Measurements from ENCODE around the gene SYTL5. TPM values are rescaled to one million over a fixed set of nuclear protein-coding genes. Genes with fewer than 3 reads are reported as not detected.

The SYTL5 gene
- total and polyA plus RNA-seq, 2 donors, result 0.22 to 4.4 TPM

DNA sequence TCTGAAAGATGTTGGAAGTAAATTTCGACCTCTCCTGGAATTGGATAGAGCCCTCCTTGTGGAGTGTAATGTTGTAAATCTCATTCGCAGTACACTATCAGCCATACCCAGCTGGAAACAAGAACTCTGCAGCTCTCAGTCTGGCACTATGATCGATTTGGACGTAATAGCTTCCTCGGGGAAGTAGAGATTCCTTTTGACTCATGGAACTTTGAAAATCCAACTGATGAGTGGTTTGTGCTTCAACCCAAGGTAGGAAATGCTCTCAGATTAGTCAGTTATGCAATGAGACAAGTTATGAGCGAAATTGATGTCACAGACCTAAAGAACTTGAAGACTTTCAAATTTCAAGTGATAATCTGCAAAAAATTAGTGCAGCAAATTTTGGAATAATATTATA is 103.9 kb downstream of the SYTL5 start:
- H3K36me3 ChIP-seq (ENCODE audit: insufficient read depth), result no peaks in the 10 kb centered on the region
- no peaks in the 10 kb centered on the region for H3K4me1 ChIP-seq (ENCODE audit: insufficient read depth)
- H3K4me3 ChIP-seq (ENCODE audit: low read depth, low read length), result no peak overlapping the region
- 56% methylated on average over 6 of the region's 6 CpGs for WGBS
- H3K27ac ChIP-seq (ENCODE audit: low read depth), result no peak overlapping the region
- no peak for DNase-seq (ENCODE audit: extremely low spot score)

GRCh38 chrX:38111196-38111595 is 104.8 kb downstream of the SYTL5 start:
- H3K27ac ChIP-seq (ENCODE audit: low read depth), result no peak overlapping the region
- no peak overlapping the region for H3K4me3 ChIP-seq (ENCODE audit: low read depth, low read length)
- no peak for DNase-seq (ENCODE audit: extremely low spot score)
- H3K4me1 ChIP-seq (ENCODE audit: insufficient read depth), result no peaks in the 10 kb centered on the region
- H3K36me3 ChIP-seq (ENCODE audit: insufficient read depth), result no peaks in the 10 kb centered on the region
- WGBS, result 77% methylated on average over 5 of the region's 5 CpGs

- H3K4me3 ChIP-seq (ENCODE audit: low read depth, low read length), result no peak overlapping the region
- no peak for DNase-seq (ENCODE audit: extremely low spot score)
- H3K36me3 ChIP-seq (ENCODE audit: insufficient read depth), result no peaks in the 10 kb centered on the region
- no peak overlapping the region for H3K27ac ChIP-seq (ENCODE audit: low read depth)
- WGBS, result 84% methylated on average over 4 of the region's 4 CpGs
- H3K4me1 ChIP-seq (ENCODE audit: insufficient read depth), result no peaks in the 10 kb centered on the region
Measured at GRCh38 chrX:38112566-38112965, 106.2 kb downstream of the SYTL5 start.

DNA sequence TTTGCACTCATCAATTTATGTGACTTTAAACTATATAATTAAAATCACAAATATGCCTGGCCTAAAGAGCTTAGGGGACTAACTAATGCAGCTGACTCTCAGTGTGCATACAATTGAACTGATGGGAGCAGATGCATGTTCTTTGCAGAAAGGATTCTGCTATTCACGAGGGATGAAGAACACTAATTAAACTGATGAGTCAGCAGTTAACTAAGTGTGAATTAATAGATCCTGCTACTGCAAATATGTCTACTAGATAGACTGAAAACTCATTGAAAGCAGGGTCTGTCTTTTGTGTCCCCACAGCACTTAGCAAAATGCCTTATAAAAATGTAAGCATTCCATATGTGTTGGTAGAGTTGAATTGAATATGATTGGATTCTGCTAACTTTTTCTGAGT is 110.4 kb downstream of the SYTL5 start:
- 69% methylated on average over 1 of the region's 1 CpG for WGBS
- no peak overlapping the region for H3K27ac ChIP-seq (ENCODE audit: low read depth)
- no peak for DNase-seq (ENCODE audit: extremely low spot score)
- H3K4me3 ChIP-seq (ENCODE audit: low read depth, low read length), result no peak overlapping the region
- no peaks in the 10 kb centered on the region for H3K4me1 ChIP-seq (ENCODE audit: insufficient read depth)
- H3K36me3 ChIP-seq (ENCODE audit: insufficient read depth), result no peaks in the 10 kb centered on the region

DNA sequence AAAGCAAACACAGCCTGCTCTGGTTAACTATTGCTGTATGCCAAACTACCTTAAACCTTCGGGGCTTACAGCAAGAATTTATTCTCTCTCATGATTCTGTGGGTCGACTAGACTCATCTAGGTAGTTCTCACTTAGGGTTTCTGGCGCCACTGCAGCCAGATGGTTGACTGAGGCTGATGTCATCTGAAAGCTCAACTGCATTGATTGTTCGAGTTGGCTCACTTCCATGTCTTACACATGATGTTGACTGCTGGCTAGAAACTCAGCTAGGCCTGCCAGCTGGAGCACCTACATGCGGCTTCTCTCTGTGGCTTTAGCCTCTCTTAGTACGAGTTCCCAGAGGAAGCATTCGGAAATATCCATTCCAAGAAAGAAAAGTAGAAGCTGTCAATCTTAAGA is 111.1 kb downstream of the SYTL5 start:
- H3K36me3 ChIP-seq (ENCODE audit: insufficient read depth), result no peaks in the 10 kb centered on the region
- H3K4me3 ChIP-seq (ENCODE audit: low read depth, low read length), result no peak overlapping the region
- DNase-seq (ENCODE audit: extremely low spot score), result no peak
- H3K4me1 ChIP-seq (ENCODE audit: insufficient read depth), result no peaks in the 10 kb centered on the region
- 86% methylated on average over 7 of the region's 7 CpGs for WGBS
- H3K27ac ChIP-seq (ENCODE audit: low read depth), result no peak overlapping the region

GRCh38 chrX:38124000-38124399 is 117.6 kb downstream of the SYTL5 start:
- WGBS, result 61% methylated on average over 1 of the region's 1 CpG

GRCh38 chrX:38126179-38126578 is 119.8 kb downstream of the SYTL5 start:
- H3K27ac ChIP-seq (ENCODE audit: low read depth), result no peak overlapping the region
- no peaks in the 10 kb centered on the region for H3K4me1 ChIP-seq (ENCODE audit: insufficient read depth)
- H3K36me3 ChIP-seq (ENCODE audit: insufficient read depth), result no peaks in the 10 kb centered on the region
- WGBS, result 86% methylated on average over 3 of the region's 3 CpGs
- no peak for DNase-seq (ENCODE audit: extremely low spot score)
- no peak overlapping the region for H3K4me3 ChIP-seq (ENCODE audit: low read depth, low read length)

More at GRCh38 chrX:38124000-38124399, 117.6 kb downstream of the SYTL5 start:
- no peak for DNase-seq (ENCODE audit: extremely low spot score)
- no peaks in the 10 kb centered on the region for H3K36me3 ChIP-seq (ENCODE audit: insufficient read depth)
- no peak overlapping the region for H3K27ac ChIP-seq (ENCODE audit: low read depth)
- H3K4me3 ChIP-seq (ENCODE audit: low read depth, low read length), result no peak overlapping the region
- H3K4me1 ChIP-seq (ENCODE audit: insufficient read depth), result no peaks in the 10 kb centered on the region

DNA sequence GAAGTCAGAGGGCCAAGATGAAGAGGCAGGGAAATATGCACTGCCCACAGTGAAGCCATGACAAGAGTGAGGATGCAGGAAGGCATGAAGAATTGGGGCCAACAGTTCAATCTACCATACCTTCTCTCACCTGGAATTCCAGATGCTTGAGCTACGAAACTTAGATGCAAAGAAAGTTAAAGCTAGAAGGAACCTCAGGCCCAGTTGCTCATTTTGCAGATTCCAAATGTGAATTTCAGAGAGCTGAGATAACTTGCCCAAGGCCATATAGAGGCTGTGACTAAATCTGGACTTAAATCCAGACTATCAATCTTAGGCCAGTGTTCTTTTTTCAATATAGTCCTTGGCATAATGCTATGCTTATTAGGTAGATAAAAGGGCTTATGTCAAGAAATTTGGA is 121.6 kb downstream of the SYTL5 start:
- WGBS, result 95% methylated on average over 1 of the region's 1 CpG
- Histone ChIP-seq H3K27ac (ENCODE audit: low read depth) (no peak overlapping the region), H3K36me3 (ENCODE audit: insufficient read depth) (no peaks in the 10 kb centered on the region), H3K4me3 (ENCODE audit: low read depth, low read length) (no peak overlapping the region), H3K4me1 (ENCODE audit: insufficient read depth) (no peaks in the 10 kb centered on the region)
- DNase-seq (ENCODE audit: extremely low spot score), result no peak

- DNase-seq (ENCODE audit: extremely low spot score), result no peak
- H3K4me1 ChIP-seq (ENCODE audit: insufficient read depth), result no peaks in the 10 kb centered on the region
- no peak overlapping the region for H3K4me3 ChIP-seq (ENCODE audit: low read depth, low read length)
- H3K27ac ChIP-seq (ENCODE audit: low read depth), result no peak overlapping the region
- no peaks in the 10 kb centered on the region for H3K36me3 ChIP-seq (ENCODE audit: insufficient read depth)
Measured at GRCh38 chrX:38129366-38129765, 123.0 kb downstream of the SYTL5 start.

GRCh38 chrX:38138157-38138891 is 132.0 kb downstream of the SYTL5 start:
- Histone ChIP-seq H3K36me3 (ENCODE audit: insufficient read depth) (no peaks in the 10 kb centered on the region), H3K27ac (ENCODE audit: low read depth) (no peak overlapping the region), H3K4me3 (ENCODE audit: low read depth, low read length) (no peak overlapping the region), H3K4me1 (ENCODE audit: insufficient read depth) (no peaks in the 10 kb centered on the region)
- 59% methylated on average over 2 of the region's 2 CpGs for WGBS
- no peak for DNase-seq (ENCODE audit: extremely low spot score)

GRCh38 chrX:38138900-38139299 is 132.5 kb downstream of the SYTL5 start:
- Histone ChIP-seq H3K4me3 (ENCODE audit: low read depth, low read length) (no peak overlapping the region), H3K36me3 (ENCODE audit: insufficient read depth) (no peaks in the 10 kb centered on the region), H3K4me1 (ENCODE audit: insufficient read depth) (no peaks in the 10 kb centered on the region), H3K27ac (ENCODE audit: low read depth) (no peak overlapping the region)
- WGBS, result 92% methylated on average over 2 of the region's 2 CpGs
- DNase-seq (ENCODE audit: extremely low spot score), result no peak

DNA sequence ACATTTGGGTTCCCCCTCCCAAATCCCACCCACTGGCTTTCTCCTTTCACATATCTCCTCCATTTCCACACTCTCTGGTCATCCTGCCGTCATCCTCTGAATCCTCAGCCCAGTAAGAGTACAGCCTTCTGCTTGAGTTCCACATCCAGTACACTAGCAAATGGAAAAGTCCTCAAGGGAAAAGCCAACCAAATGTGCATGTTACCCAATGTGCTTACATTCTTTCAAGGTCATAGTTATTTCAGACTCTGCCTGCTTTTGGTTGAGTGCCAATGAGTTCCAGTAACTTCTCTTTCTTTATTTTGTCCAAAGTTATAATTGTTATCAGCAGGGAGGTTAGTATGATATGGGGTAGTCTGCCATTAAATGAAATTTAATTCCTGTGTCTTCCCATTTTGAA is 136.3 kb downstream of the SYTL5 start:
- H3K4me3 ChIP-seq (ENCODE audit: low read depth, low read length), result no peak overlapping the region
- no peaks in the 10 kb centered on the region for H3K4me1 ChIP-seq (ENCODE audit: insufficient read depth)
- no peak for DNase-seq (ENCODE audit: extremely low spot score)
- no peak overlapping the region for H3K27ac ChIP-seq (ENCODE audit: low read depth)
- WGBS, result 23% methylated on average over 1 of the region's 1 CpG
- no peaks in the 10 kb centered on the region for H3K36me3 ChIP-seq (ENCODE audit: insufficient read depth)

DNA sequence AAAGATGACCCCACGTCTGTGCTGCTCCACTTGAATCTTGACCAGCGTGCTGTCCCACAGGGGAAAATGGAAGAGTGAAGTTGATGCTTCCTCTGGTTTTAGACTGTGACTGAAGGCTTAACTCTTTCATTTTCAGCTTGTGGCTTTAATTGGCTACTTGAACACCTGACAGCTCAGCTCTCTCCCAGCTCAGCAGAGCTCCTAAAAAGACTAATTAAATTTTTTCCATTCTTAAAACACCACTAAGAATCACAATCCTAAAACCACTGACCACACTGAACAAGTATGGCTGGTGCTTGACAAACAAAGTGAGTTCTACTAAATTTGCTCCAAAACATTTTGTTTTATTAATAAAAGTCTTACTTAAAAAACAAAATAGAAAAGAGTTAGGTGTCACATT is 142.7 kb downstream of the SYTL5 start:
- H3K27ac ChIP-seq (ENCODE audit: low read depth), result no peak overlapping the region
- 95% methylated on average over 2 of the region's 2 CpGs for WGBS
- DNase-seq (ENCODE audit: extremely low spot score), result no peak
- peaks cover 4% of the 10 kb centered on the region for H3K36me3 ChIP-seq (ENCODE audit: insufficient read depth)
- no peaks in the 10 kb centered on the region for H3K4me1 ChIP-seq (ENCODE audit: insufficient read depth)
- no peak overlapping the region for H3K4me3 ChIP-seq (ENCODE audit: low read depth, low read length)

- WGBS, result 94% methylated on average over 4 of the region's 4 CpGs
- H3K4me3 ChIP-seq (ENCODE audit: low read depth, low read length), result no peak overlapping the region
- DNase-seq (ENCODE audit: extremely low spot score), result no peak
- H3K4me1 ChIP-seq (ENCODE audit: insufficient read depth), result no peaks in the 10 kb centered on the region
- H3K36me3 ChIP-seq (ENCODE audit: insufficient read depth), result peaks cover 4% of the 10 kb centered on the region
- no peak overlapping the region for H3K27ac ChIP-seq (ENCODE audit: low read depth)
Measured at GRCh38 chrX:38150993-38151392, 144.6 kb downstream of the SYTL5 start.

DNA sequence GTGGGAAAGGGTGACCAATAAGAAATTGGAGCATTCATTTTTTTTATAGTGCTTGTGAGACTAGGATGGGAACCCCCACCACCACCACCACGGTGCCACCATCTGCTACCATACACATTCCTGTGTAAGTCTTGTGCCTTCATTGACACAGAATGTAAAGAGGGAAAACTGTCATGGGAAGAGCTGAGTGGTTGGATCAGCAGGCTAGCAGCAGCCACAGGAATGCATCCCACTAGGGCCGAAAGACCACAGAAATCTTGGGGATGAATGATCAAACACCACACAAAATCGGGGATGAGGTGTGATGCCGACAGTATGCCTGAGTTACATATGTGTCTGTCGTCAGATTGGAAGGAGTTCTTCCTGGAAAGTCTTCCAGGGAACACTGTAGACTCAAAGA is 145.1 kb downstream of the SYTL5 start:
- WGBS, result 92% methylated on average over 5 of the region's 5 CpGs
- Histone ChIP-seq H3K36me3 (ENCODE audit: insufficient read depth) (peaks cover 4% of the 10 kb centered on the region), H3K27ac (ENCODE audit: low read depth) (no peak overlapping the region), H3K4me1 (ENCODE audit: insufficient read depth) (no peaks in the 10 kb centered on the region), H3K4me3 (ENCODE audit: low read depth, low read length) (no peak overlapping the region)
- DNase-seq (ENCODE audit: extremely low spot score), result no peak

All from urinary bladder (tissue), 4 donors.